GM18511 (cell line): ENCODE data around the gene CADPS.

Experiments used
- ATAC-seq: cut with Tn5 transposase; IDR thresholded peaks from one replicate; pipeline ENCODE4 v1.9.1; 2021; ENCODE audit warnings: mild to moderate bottlenecking, moderate library complexity; ENCODE audit not compliant: unreplicated experiment

The CADPS gene

GRCh38 chr3:62379321-62379798, 495.9 kb downstream of the CADPS start:
- ATAC-seq: no peak

GRCh38 chr3:62378921-62379320, 496.3 kb downstream of the CADPS start:
- no peak for ATAC-seq

GRCh38 chr3:62378311-62378789, 496.9 kb downstream of the CADPS start:
- ATAC-seq: no peak

GRCh38 chr3:62376906-62377877, 498.0 kb downstream of the CADPS start:
- ATAC-seq: no peak

- no peak for ATAC-seq
Observed at GRCh38 chr3:62376454-62376720, 498.8 kb downstream of the CADPS start.

- ATAC-seq: no peak
Observed at GRCh38 chr3:62375655-62376453, 499.4 kb downstream of the CADPS start.

- ATAC-seq: no peak
Observed at GRCh38 chr3:62374341-62375218, 500.6 kb downstream of the CADPS start.

- ATAC-seq: no peak
Observed at GRCh38 chr3:62373714-62374333, 501.4 kb downstream of the CADPS start.

- no peak for ATAC-seq
Observed at GRCh38 chr3:62373215-62373614, 502.0 kb downstream of the CADPS start, which contains the start of gene FEZF2. TSS of gene FEZF2 (minus strand) at chr3:62373550. CDS start at chr3:62372868, 682 bp downstream.

GRCh38 chr3:62372621-62373041, 502.6 kb downstream of the CADPS start:
- ATAC-seq: no peak

GRCh38 chr3:62371720-62372591, 503.3 kb downstream of the CADPS start:
- no peak for ATAC-seq

GRCh38 chr3:62370858-62371719, 504.1 kb downstream of the CADPS start:
- ATAC-seq: no peak

GRCh38 chr3:62370112-62370857, 504.9 kb downstream of the CADPS start:
- no peak for ATAC-seq

GRCh38 chr3:62369476-62369743, 505.8 kb downstream of the CADPS start:
- ATAC-seq: no peak

- ATAC-seq: no peak
Observed at GRCh38 chr3:62368705-62369475, 506.3 kb downstream of the CADPS start.

- no peak for ATAC-seq
Observed at GRCh38 chr3:62368290-62368704, 506.9 kb downstream of the CADPS start.

- no peak for ATAC-seq
Observed at GRCh38 chr3:62367763-62368195, 507.4 kb downstream of the CADPS start.
